ENCODE results near the gene BIRC7. TPM values are rescaled to one million over a fixed set of nuclear protein-coding genes. Genes with fewer than 3 reads are reported as not detected.

The BIRC7 gene
- total and polyA plus RNA-seq, 2 of the 4 experiments (the other 2 are of a cell fraction) = not detected

DNA sequence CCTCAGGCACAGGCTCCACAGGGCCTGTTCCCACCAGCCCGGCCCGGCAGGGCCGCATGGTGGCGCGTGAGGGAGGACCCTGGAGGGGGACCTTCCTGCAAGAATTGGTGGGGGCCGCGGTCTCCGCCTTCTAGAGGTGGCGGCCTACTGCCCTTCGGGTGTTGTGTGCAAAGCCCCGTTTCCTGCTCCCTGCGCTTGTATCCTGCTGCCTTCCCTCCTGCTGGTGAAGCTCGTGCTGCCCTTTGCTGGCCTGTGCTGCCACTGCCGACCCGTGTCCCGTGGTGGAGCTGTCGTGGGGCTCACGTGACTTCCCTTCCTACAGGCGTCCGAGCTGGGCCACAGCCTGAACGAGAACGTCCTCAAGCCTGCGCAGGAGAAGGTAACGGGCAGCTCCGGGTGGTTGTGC lies 48.8 kb downstream of the BIRC7 start:
- H3K4me3 ChIP-seq (ENCODE audit: insufficient read depth, low read depth, low read length) = no peak overlapping the region
- in situ Hi-C loops (cut with MboI; ENCODE audit: low sequenced_read_pairs) (no loop called here), intact Hi-C loops (cut with micrococcal nuclease) (no loop called here), dilution Hi-C loops (cut with HindIII; ENCODE audit: low sequenced_read_pairs, unreplicated experiment) (no loop called here)
- H3K36me3 ChIP-seq (ENCODE audit: control insufficient read depth, insufficient read depth, low read length) = peaks cover 85% of the 10 kb centered on the region
- H2AK9ac ChIP-seq (replicated peaks; ENCODE audit: low read depth, low read length, poor library complexity) = no peak overlapping the region
- H3K27ac ChIP-seq (ENCODE audit: insufficient read depth, low read length) = no peak overlapping the region
- H3K9me1 ChIP-seq (ENCODE audit: insufficient read depth, low read length) = no peaks in the 10 kb centered on the region
- H2AK5ac ChIP-seq (ENCODE audit: low read depth, low read length) = no peak overlapping the region
- H3K14ac ChIP-seq (replicated peaks; ENCODE audit: low read depth, low read length) = no peak overlapping the region
- 84% methylated on average over 18 of the region's 25 CpGs; no CpG with 5 or more reads in 1 of the 2 experiments for WGBS, 2 experiments (ENCODE audit: extremely low coverage in 2 of 2, insufficient read length in 1 of 2)
- peaks cover 58% of the 10 kb centered on the region for H4K20me1 ChIP-seq (ENCODE audit: insufficient read depth, low read length)
- no peak for DNase-seq
- no peak overlapping the region for H3K4ac ChIP-seq (ENCODE audit: low read depth, low read length)
- H3K18ac ChIP-seq (ENCODE audit: low read depth, low read length) = no peak overlapping the region
- H3K9me3 ChIP-seq (ENCODE audit: control insufficient read depth, insufficient read depth, low read length) = no peaks in the 10 kb centered on the region
- no peak for ATAC-seq (ENCODE audit: low read depth)
- CTCF ChIA-PET = no interaction called here
- no peaks in the 10 kb centered on the region for H3K27me3 ChIP-seq (ENCODE audit: control insufficient read depth, insufficient read depth, low read length)
- peaks cover 10 to 30% of the 10 kb centered on the region in 2 experiments; a peak in 3 of 4 replicates for H3K79me1 ChIP-seq (ENCODE audit: low read depth in 1 of 2, low read length in 2 of 2)
- H4K8ac ChIP-seq (ENCODE audit: low read depth in 2 of 2, low read length in 2 of 2) = no peak overlapping the region
- POLR2A ChIA-PET (ENCODE audit: unreplicated experiment) = no interaction called here
- no peak overlapping the region for H3K4me2 ChIP-seq (ENCODE audit: low read depth, low read length)
- H2AFZ ChIP-seq (replicated peaks; ENCODE audit: low read length, poor library complexity) = no peak overlapping the region
- no peak overlapping the region for H3K9ac ChIP-seq (ENCODE audit: low read depth, low read length)
- no peak overlapping the region for H2BK5ac ChIP-seq (ENCODE audit: low read depth, low read length, poor library complexity, severe bottlenecking)
- H4K91ac ChIP-seq (ENCODE audit: insufficient read depth, low read depth, low read length) = no peak overlapping the region
- no peak overlapping the region for H2BK120ac ChIP-seq (ENCODE audit: low read depth, low read length)
- no peak overlapping the region for H2BK20ac ChIP-seq (ENCODE audit: low read depth, low read length)
- no peak overlapping the region for H2BK15ac ChIP-seq (ENCODE audit: low read depth, low read length)
- no TSS peak for BruUV-seq (replicated peaks)
- no peak overlapping the region for H4K5ac ChIP-seq (ENCODE audit: low read depth, low read length)
- no peak overlapping the region for H3K56ac ChIP-seq (ENCODE audit: extremely low read depth, insufficient read depth, low read length)
- no peaks in the 10 kb centered on the region for H3K4me1 ChIP-seq (ENCODE audit: control insufficient read depth, insufficient read depth, low read length)
- no peak overlapping the region for H3K23ac ChIP-seq (ENCODE audit: low read depth, low read length)
- TF ChIP-seq USF2 (IDR thresholded peaks at IDR 0.05; ENCODE audit: low read depth, low read length) (no peak), POLR2A (IDR thresholded peaks at IDR 0.05; ENCODE audit: low read depth, low read length) (no peak), RFX5 (IDR thresholded peaks at IDR 0.05; ENCODE audit: low read depth, low read length) (no peak), RAD21 (IDR thresholded peaks at IDR 0.05; ENCODE audit: low read length) (no peak), FOS (IDR thresholded peaks at IDR 0.05; ENCODE audit: low read depth, low read length) (no peak), CHD1 (IDR thresholded peaks at IDR 0.05; ENCODE audit: low read depth, low read length) (no peak), MAFK (IDR thresholded peaks at IDR 0.05; ENCODE audit: low read depth, low read length) (no peak), SMC3 (IDR thresholded peaks at IDR 0.05; ENCODE audit: low read depth, low read length) (no peak), CTCF (conservative IDR thresholded peaks at IDR 0.05; ENCODE audit: low read depth, low read length) (no peak), CEBPB (IDR thresholded peaks at IDR 0.05; ENCODE audit: low read depth, low read length) (no peak)
- TF ChIP-seq, protein P1, sequence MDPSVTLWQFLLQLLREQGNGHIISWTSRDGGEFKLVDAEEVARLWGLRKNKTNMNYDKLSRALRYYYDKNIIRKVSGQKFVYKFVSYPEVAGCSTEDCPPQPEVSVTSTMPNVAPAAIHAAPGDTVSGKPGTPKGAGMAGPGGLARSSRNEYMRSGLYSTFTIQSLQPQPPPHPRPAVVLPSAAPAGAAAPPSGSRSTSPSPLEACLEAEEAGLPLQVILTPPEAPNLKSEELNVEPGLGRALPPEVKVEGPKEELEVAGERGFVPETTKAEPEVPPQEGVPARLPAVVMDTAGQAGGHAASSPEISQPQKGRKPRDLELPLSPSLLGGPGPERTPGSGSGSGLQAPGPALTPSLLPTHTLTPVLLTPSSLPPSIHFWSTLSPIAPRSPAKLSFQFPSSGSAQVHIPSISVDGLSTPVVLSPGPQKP (IDR thresholded peaks at IDR 0.05; ENCODE audit: borderline replicate concordance, low read depth, low read length) = no peak

All from IMR-90 (cell line).